Measurements from ENCODE around the gene FRMPD4.

DNA sequence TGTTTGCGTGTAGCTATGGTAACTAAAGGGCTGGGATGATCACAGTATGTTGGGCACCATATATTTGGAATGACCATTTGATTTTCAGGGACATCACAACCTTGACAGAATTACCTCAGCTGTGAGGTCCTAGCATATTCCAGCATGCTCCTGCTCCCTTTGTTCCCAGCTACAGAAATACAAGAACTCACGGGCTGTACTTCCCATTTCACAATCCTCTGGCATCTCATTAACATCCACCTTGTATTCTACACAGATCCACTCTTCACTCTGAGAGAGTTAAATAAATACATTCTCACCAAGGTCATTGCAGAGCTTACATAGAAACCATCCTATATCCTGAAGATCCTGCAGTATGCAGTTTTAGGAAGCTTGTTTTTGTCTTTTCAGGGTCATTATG is 169.7 kb downstream of the FRMPD4 start:
- TF ChIP-seq, protein P1, sequence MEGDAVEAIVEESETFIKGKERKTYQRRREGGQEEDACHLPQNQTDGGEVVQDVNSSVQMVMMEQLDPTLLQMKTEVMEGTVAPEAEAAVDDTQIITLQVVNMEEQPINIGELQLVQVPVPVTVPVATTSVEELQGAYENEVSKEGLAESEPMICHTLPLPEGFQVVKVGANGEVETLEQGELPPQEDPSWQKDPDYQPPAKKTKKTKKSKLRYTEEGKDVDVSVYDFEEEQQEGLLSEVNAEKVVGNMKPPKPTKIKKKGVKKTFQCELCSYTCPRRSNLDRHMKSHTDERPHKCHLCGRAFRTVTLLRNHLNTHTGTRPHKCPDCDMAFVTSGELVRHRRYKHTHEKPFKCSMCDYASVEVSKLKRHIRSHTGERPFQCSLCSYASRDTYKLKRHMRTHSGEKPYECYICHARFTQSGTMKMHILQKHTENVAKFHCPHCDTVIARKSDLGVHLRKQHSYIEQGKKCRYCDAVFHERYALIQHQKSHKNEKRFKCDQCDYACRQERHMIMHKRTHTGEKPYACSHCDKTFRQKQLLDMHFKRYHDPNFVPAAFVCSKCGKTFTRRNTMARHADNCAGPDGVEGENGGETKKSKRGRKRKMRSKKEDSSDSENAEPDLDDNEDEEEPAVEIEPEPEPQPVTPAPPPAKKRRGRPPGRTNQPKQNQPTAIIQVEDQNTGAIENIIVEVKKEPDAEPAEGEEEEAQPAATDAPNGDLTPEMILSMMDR (IDR thresholded peaks at IDR 0.05), result no peak
- no peak for TF ChIP-seq POLR2A (IDR thresholded peaks at IDR 0.05)

All from lower leg skin (tissue), 3 donors.